MG63 (cell line): ENCODE results near the gene MDC1. TPM values are rescaled to one million over a fixed set of nuclear protein-coding genes. Genes with fewer than 3 reads are reported as not detected.

Experiments
- DNase-seq: peaks from one replicate; pipeline ENCODE4 v3.0.0-alpha.2; 2020
- H3K27me3 ChIP-seq: fragments of 250-450 bp; sonication (Bioruptor Pico); 2 replicates; pipeline ENCODE4 v1.5.1; 2020; ENCODE audit warnings: mild to moderate bottlenecking, moderate library complexity
- H3K36me3 ChIP-seq: fragments of 250-450 bp; sonication (Bioruptor Pico); 2 replicates; pipeline ENCODE4 v1.5.1; 2020; ENCODE audit warnings: mild to moderate bottlenecking, moderate library complexity
- H3K4me3 ChIP-seq: fragments of 250-450 bp; sonication (Bioruptor Pico); 2 replicates; pipeline ENCODE4 v1.5.1; 2020; ENCODE audit warnings: mild to moderate bottlenecking, moderate library complexity
- H3K9me3 ChIP-seq: fragments of 250-450 bp; sonication (Bioruptor Pico); 2 replicates; pipeline ENCODE4 v1.5.1; 2020; ENCODE audit warnings: mild to moderate bottlenecking, moderate library complexity
- total RNA-seq: library from RNA; depleted of rRNA; stranded (reverse); fragments of >200 nt; shearing (Covaris generic); gene quantifications from 2 replicates; pipeline ENCODE4 v1.2.3, GENCODE V29; 2014; ENCODE audit warnings: low replicate concordance

Gene MDC1
- total RNA-seq, 1 experiment from 2014 or later: 5.4 TPM

GRCh38 chr6:30749554-30750378 is 32.7 kb upstream of the MDC1 start:
- no peaks in the 10 kb centered on the region for H3K27me3 ChIP-seq
- no peak overlapping the region for H3K4me3 ChIP-seq
- no peak for DNase-seq
- no peaks in the 10 kb centered on the region for H3K36me3 ChIP-seq
- H3K9me3 ChIP-seq: no peaks in the 10 kb centered on the region

- Histone ChIP-seq H3K36me3 (peaks cover 3% of the 10 kb centered on the region; the same call in 1 of the 2 replicates), H3K4me3 (no peak overlapping the region), H3K9me3 (no peaks in the 10 kb centered on the region), H3K27me3 (no peaks in the 10 kb centered on the region)
- DNase-seq: peak; percentile 53
These were observed 31.9 kb upstream of the MDC1 start for GRCh38 chr6:30748851-30749540.

GRCh38 chr6:30747902-30748769 is 31.1 kb upstream of the MDC1 start:
- H3K36me3 ChIP-seq: peaks cover 11% of the 10 kb centered on the region
- H3K9me3 ChIP-seq: no peaks in the 10 kb centered on the region
- no peaks in the 10 kb centered on the region for H3K27me3 ChIP-seq
- DNase-seq: no peak
- no peak overlapping the region for H3K4me3 ChIP-seq

- H3K9me3 ChIP-seq: no peaks in the 10 kb centered on the region
- H3K4me3 ChIP-seq: no peak overlapping the region
- peaks cover 14% of the 10 kb centered on the region for H3K36me3 ChIP-seq
- H3K27me3 ChIP-seq: no peaks in the 10 kb centered on the region
- no peak for DNase-seq
These were observed 30.2 kb upstream of the MDC1 start for GRCh38 chr6:30747300-30747687.

- DNase-seq: peak; percentile 82
- peaks cover 34% of the 10 kb centered on the region for H3K36me3 ChIP-seq
- H3K9me3 ChIP-seq: no peaks in the 10 kb centered on the region
- H3K27me3 ChIP-seq: no peaks in the 10 kb centered on the region
- peak within 1 kb of the TSS; percentile 64 for H3K4me3 ChIP-seq
These were observed 27.1 kb upstream of the MDC1 start, which contains the start of gene IER3 for GRCh38 chr6:30744054-30744805. IER3 (minus strand) TSS chr6:30744547; CDS start chr6:30744518, 29 bp downstream.

- H3K9me3 ChIP-seq: no peaks in the 10 kb centered on the region
- peak overlapping the region; percentile 64 for H3K4me3 ChIP-seq
- H3K27me3 ChIP-seq: no peaks in the 10 kb centered on the region
- DNase-seq: no peak
- H3K36me3 ChIP-seq: peaks cover 41% of the 10 kb centered on the region
These were observed 26.3 kb upstream of the MDC1 start for GRCh38 chr6:30743099-30744053.

- Histone ChIP-seq H3K9me3 (no peaks in the 10 kb centered on the region), H3K36me3 (peaks cover 50% of the 10 kb centered on the region), H3K27me3 (no peaks in the 10 kb centered on the region), H3K4me3 (peak within 1 kb of the TSS; percentile 64)
- peak; percentile 98 for DNase-seq
These were observed 25.4 kb upstream of the MDC1 start, which contains the start of gene FLOT1 for GRCh38 chr6:30742316-30743098. FLOT1 (minus strand) TSS chr6:30742687; CDS start chr6:30742189, 498 bp downstream.

- Histone ChIP-seq H3K4me3 (peak overlapping the region; percentile 64), H3K9me3 (no peaks in the 10 kb centered on the region), H3K36me3 (peaks cover 52% of the 10 kb centered on the region), H3K27me3 (no peaks in the 10 kb centered on the region)
- DNase-seq: no peak
These were observed 24.8 kb upstream of the MDC1 start for GRCh38 chr6:30741789-30742315.

GRCh38 chr6:30741063-30741779 is 24.1 kb upstream of the MDC1 start:
- Histone ChIP-seq H3K4me3 (peak overlapping the region; percentile 64), H3K36me3 (peaks cover 52% of the 10 kb centered on the region), H3K9me3 (no peaks in the 10 kb centered on the region), H3K27me3 (no peaks in the 10 kb centered on the region)
- no peak for DNase-seq

GRCh38 chr6:30740540-30740870 is 23.4 kb upstream of the MDC1 start:
- Histone ChIP-seq H3K9me3 (no peaks in the 10 kb centered on the region), H3K4me3 (no peak overlapping the region), H3K27me3 (no peaks in the 10 kb centered on the region), H3K36me3 (peaks cover 52% of the 10 kb centered on the region)
- no peak for DNase-seq

- H3K36me3 ChIP-seq: peaks cover 44% of the 10 kb centered on the region
- H3K4me3 ChIP-seq: no peak overlapping the region
- no peaks in the 10 kb centered on the region for H3K9me3 ChIP-seq
- DNase-seq: no peak
- H3K27me3 ChIP-seq: no peaks in the 10 kb centered on the region
These were observed 21.5 kb upstream of the MDC1 start for GRCh38 chr6:30738532-30738931.

GRCh38 chr6:30735668-30736314 is 18.7 kb upstream of the MDC1 start:
- Histone ChIP-seq H3K27me3 (no peaks in the 10 kb centered on the region), H3K36me3 (peaks cover 34% of the 10 kb centered on the region), H3K4me3 (no peak overlapping the region), H3K9me3 (no peaks in the 10 kb centered on the region)
- DNase-seq: no peak

GRCh38 chr6:30732237-30732943 is 15.3 kb upstream of the MDC1 start:
- Histone ChIP-seq H3K9me3 (no peaks in the 10 kb centered on the region), H3K27me3 (no peaks in the 10 kb centered on the region), H3K4me3 (no peak overlapping the region), H3K36me3 (peaks cover 12% of the 10 kb centered on the region)
- no peak for DNase-seq
